Stimulated activated CD4-positive, alpha-beta T cell treated with anti-CD3 and anti-CD28 coated beads, Interleukin-4, amount 100 ng/mL, for 1 hour (primary cell): ENCODE data around the gene MAGEF1.
"Not testable (repeated sequence)": the region's sequence is repeated elsewhere in the genome, so short reads cannot be mapped to it uniquely, and the experiment has no call there.

ENCODE experiments used
- DNase-seq: peaks from one replicate; pipeline ENCODE4 v3.0.0-alpha.2; 2020

MAGEF1 gene

DNA sequence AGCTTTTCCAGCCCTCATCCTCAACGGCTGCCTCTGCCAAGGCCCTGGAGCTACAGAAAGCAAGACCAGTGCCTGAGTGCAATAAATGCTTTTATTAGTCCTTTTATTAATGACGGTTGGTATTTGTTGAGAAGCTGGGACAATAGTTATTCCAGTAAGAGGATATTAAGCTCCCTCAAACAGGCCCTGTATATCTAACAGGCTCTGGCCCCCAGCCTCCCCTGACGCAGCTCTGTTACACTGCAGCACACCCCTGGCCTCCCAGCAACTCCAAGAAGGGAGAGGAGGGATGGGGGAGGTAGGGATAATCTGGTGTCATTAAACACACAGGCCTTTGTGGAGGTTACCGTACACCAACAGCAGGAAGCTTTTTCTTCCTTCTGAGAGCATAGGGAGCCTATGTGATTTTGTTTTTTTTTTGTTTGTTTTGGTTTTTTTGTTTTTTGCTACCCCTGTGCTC, 30.8 kb upstream of the MAGEF1 start:
- DNase-seq: no peak

GRCh38 chr3:184741798-184742675, 30.2 kb upstream of the MAGEF1 start:
- DNase-seq: no peak

GRCh38 chr3:184741259-184741556, 29.3 kb upstream of the MAGEF1 start:
- DNase-seq: no peak

- no peak for DNase-seq
Observed at GRCh38 chr3:184740509-184741258, 28.8 kb upstream of the MAGEF1 start.

GRCh38 chr3:184739594-184740505, 28.0 kb upstream of the MAGEF1 start:
- DNase-seq: no peak

DNA sequence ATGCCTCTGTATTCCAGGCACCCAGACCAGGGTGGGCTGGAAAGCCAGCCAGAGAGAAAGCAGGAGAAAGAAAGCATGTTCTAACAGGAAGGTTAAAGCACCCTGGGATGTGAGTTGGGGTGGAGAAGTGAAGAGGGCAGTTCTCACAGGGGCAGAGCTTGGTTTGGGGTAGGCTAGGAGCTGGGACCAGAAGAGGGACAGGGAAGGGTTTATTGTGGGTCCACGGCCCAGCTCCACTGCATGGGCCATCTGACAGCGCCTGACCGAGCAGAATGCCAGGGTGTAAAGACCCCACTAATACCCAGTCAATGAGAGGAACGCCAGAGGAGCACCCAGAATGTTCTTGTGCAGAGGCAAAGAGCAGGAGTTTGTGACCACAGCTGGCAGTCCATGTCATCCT, 27.1 kb upstream of the MAGEF1 start:
- DNase-seq: no peak

DNA sequence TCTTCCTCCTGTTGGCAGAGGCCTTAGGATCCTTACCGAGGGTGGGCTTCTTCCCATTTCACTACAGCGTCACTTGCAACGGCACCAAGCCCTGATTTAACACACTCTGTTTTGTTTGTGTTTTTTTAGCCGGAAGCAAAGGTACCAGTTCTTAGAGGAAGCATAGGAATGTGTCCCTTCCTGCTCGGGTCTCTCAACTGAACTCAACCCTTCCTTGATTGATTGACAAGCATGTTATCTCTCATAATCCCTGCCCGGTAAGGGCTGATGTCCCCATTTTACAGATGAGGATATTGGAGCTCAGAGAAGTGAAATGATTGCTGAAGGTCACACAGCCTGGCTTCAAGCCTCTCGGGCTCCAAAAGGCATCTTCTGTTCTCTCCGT, 26.6 kb upstream of the MAGEF1 start:
- DNase-seq: no peak

- DNase-seq: no peak
Observed at GRCh38 chr3:184737641-184738505, 26.0 kb upstream of the MAGEF1 start.

DNA sequence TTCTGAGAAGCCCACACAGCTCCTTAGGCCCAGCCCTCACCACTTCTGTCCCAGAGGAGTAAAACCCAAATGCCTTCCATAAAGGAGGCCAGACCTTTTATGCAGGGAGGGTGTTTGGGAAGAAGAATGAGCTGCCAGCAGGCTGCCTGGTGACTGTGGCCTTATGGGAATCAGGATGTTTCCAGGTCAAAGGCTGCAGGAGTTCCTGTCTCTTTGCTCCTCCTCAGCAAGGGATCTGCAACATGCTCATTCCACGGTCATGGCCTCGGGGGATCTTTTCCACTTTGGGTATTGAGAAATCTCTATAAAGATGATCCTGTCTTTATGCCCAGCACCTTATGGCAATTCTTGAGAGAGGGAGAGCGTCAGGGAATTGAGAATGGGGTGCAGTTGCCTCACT, 25.2 kb upstream of the MAGEF1 start:
- DNase-seq: no peak

DNA sequence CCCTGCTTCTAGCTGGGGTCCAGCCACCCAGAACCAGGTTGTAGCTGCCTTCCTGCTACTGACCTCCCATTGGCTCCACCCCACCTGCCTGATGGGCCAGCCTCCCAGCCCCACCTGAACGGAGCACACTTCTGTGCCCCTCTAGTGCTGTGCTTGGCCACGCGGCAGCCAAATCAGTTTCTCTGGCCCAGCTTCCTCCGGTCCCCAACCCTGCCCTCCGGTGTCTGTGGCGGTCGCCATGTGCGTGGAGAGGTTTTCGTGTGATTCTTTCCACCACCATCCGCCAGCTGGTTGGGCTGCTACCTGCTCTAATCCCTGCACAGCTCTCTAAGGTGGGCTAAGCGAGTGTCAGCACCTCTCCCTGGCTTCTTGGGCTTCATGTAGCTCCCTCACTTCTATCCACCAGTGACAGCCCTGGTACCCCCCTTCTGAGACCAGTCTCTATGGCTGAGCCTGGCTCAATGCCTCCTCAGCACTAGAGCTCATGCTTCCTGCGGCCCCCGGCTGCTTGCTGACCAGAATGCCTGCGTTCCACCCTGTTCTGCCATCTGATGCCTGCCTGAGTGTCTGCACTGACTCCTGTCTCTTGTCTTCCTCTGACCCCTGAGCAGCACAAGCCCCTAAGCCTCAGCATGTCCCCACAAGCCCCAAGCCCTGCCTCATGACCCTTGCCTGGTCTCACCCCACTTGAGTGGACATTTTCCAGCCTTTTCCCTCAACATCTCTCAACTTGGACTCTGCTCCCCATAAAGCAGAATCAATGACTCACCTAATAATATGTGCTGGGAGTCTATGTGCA, 23.2 kb upstream of the MAGEF1 start:
- DNase-seq: no peak

DNA sequence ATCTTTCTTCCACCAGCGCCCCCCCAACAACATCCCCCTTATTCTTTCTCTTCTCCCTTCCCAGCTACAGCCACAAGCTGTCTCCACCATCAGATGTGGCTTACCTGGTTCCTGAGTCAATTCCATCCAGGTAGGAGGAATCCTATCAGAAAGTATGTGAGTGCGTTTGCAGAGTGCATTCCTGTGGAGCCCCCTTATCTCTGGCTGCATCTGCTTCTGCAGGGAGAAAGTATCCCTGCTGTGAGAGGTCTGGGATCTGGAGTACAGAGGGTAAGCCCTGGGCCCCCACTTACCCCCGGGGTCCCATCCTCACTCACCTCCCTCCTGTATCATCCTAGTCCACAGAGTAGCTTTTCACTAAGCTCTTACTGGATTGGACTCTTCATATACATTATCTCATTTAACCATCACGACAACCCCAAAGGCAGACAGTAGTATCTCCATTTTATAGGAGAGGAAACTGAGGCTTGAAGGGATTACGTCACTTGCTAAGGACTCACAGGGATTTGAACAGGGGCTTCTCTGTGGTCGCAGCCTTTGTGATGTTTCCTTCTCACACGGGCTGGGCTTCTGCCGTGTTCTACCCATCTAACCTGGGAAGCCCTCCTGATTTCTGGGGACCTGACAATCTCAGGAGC, 22.2 kb upstream of the MAGEF1 start:
- DNase-seq: no peak

GRCh38 chr3:184733181-184733580, 21.3 kb upstream of the MAGEF1 start:
- no peak for DNase-seq

GRCh38 chr3:184731786-184732537, 20.1 kb upstream of the MAGEF1 start:
- DNase-seq: no peak

GRCh38 chr3:184730924-184731323, 19.1 kb upstream of the MAGEF1 start:
- no peak for DNase-seq

- not testable (repeated sequence) for DNase-seq
Observed at GRCh38 chr3:184729154-184729553, 17.3 kb upstream of the MAGEF1 start.

DNA sequence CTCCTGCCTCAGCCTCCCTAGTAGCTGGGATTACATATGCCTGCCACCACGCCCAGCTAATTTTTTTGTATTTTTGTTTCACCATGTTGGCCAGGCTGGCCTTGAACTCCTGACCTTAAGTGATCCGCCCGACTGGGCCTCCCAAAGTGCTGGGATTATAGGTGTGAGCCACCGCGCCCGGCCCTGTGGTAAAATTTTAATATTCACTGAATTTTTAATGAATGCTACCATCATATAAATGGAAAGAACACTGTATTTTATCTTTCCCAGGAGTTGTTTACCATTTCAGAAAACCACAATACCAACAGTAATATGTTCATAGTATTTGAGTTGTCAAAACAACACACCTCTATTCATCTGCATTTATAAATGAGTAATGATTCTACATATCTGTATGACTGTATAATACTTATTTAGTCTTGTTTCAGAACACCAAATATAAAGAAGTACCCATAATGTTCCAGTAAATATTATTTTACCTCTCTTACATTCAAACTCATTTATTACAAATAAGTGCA, 16.2 kb upstream of the MAGEF1 start:
- DNase-seq: no peak

DNA sequence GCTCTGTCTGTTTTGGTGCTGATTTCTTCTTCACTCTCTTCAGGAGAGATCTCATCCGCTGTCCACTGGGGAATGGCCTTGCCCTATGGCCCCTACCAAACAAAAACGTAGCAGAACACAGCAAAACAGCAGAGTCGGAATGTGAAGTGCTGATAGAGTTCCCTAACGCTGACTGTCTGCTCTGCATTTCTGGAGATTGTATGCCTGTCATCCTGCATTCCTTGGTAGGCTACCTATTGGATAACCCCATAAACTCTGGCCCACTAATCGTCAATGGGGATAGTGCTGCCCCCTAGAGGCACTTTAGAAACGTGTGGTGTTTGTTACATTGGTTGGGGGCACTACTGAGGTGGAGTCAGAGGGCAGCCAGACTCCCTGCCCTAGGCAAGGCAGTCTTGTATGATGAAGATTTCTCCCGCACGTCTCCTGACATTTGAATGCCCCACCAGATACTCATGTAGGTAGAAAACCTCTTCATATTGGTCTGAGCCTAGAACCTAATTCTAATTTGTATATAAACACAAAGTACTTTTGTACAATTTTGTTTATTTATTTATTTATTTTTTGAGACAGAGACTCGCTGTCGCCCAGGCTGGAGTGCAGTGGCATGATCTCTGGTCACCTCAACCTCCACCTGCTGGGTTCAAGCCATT, 15.6 kb upstream of the MAGEF1 start:
- DNase-seq: peak; percentile 21

DNA sequence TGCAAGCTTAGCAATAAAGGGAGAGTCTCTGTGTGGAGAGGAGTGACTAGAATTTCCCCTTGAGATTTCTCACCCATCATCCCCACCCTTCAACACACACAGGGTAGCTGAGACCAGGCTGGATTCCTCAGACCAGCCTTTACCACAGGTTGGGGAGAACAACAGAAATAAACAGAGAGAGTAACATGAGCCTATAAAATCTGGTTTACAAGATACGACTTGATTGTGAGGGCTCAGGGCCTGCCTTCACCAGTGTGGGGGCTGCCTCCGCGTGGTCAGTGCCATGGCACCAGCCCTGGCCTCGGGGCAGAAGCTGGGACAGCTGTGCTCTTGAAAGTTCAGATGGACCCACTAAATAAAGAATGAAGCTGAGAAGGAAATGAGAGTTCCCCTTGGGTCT, 14.6 kb upstream of the MAGEF1 start:
- DNase-seq: no peak

DNA sequence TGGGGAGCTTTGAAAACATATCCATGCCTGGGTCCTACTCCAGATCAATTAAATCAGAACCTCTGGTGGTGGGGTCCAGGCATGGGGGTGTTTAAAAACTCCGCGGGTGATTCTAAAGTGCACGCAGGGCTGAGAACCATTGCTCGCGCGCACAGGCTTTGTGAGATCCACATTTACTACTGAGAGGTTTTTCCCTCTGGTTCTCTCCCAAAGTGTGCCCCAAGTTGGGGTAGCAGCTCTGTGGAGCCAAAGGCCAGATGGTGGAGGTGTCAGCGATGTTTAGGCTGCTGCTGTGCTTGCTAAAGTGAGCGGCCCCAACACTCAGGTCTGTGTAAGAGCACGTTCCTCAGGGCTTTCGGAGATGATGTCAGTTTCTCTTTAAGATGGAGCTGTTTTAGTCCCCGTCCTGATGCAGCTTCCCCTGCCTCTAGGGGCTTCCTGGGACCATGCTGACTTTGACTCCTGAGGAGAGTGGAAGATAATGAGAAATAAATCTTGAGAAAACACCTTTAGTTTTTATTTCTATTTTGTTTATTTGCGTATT, 13.4 kb upstream of the MAGEF1 start:
- no peak for DNase-seq
